Endodermal cell (in vitro differentiated cells): ENCODE data around the gene SERINC1. TPM values are rescaled to one million over a fixed set of nuclear protein-coding genes. Genes with fewer than 3 reads are reported as not detected.

ENCODE experiments used
- DNase-seq: peaks from one replicate; pipeline ENCODE4 v3.0.0-alpha.2; 2017
- H3K27ac ChIP-seq: 2 replicates; pipeline ENCODE4 v1.5.1; 2013; ENCODE audit warnings: mild to moderate bottlenecking, low read depth, low read length, moderate library complexity
- H3K27me3 ChIP-seq: 2 replicates; pipeline ENCODE4 v1.6.1; 2013; ENCODE audit warnings: mild to moderate bottlenecking, low read length, moderate library complexity; ENCODE audit not compliant: insufficient read depth, control insufficient read depth, poor library complexity, severe bottlenecking
- H3K36me3 ChIP-seq: 2 replicates; pipeline ENCODE4 v1.7.0; 2013; ENCODE audit warnings: mild to moderate bottlenecking, low read length, moderate library complexity; ENCODE audit not compliant: control insufficient read depth, insufficient read depth
- H3K4me1 ChIP-seq: one replicate; pipeline ENCODE4 v1.7.0; 2013; ENCODE audit warnings: low read length; ENCODE audit not compliant: control insufficient read depth, insufficient read depth
- H3K4me3 ChIP-seq: 2 replicates; pipeline ENCODE4 v1.5.1; 2013; ENCODE audit warnings: mild to moderate bottlenecking, low read length, moderate library complexity
- H3K9ac ChIP-seq: 2 replicates; pipeline ENCODE4 v1.6.1; 2013; ENCODE audit warnings: mild to moderate bottlenecking, low read length, moderate library complexity; ENCODE audit not compliant: poor library complexity, severe bottlenecking; ENCODE audit errors: extremely low read depth
- H3K9me3 ChIP-seq: 2 replicates; pipeline ENCODE4 v1.6.1; 2013; ENCODE audit warnings: mild to moderate bottlenecking, low read length, moderate library complexity; ENCODE audit not compliant: control insufficient read depth
- H3K27ac Mint-ChIP-seq: 2 replicates; pipeline ENCODE4 v1.8.0; 2020; ENCODE audit warnings: mixed read lengths
- H3K27me3 Mint-ChIP-seq: 2 replicates; pipeline ENCODE4 v1.8.0; 2021; ENCODE audit warnings: mild to moderate bottlenecking, mixed read lengths; ENCODE audit not compliant: insufficient read depth
- H3K36me3 Mint-ChIP-seq: 2 replicates; pipeline ENCODE4 v1.8.0; 2020; ENCODE audit warnings: low read depth, mixed read lengths
- H3K4me1 Mint-ChIP-seq: 2 replicates; pipeline ENCODE4 v1.8.0; 2020; ENCODE audit warnings: mixed read lengths
- H3K4me3 Mint-ChIP-seq: 2 replicates; pipeline ENCODE4 v1.8.0; 2020; ENCODE audit warnings: mild to moderate bottlenecking, moderate library complexity, mixed read lengths
- H3K9me3 Mint-ChIP-seq: 2 replicates; pipeline ENCODE4 v1.8.0; 2020; ENCODE audit warnings: mild to moderate bottlenecking, mixed read lengths
- WGBS, 2 experiments: methylation state at CpG; one replicate each; pipeline versions ENCODE4 v1.1.5 to v1.1.7; 2013; ENCODE audit warnings: missing lambda C conversion rate in 2 of 2, mixed read lengths in 1 of 2; ENCODE audit not compliant: insufficient coverage in 1 of 2, insufficient read length in 1 of 2; 5-methylcytosine and 5-hydroxymethylcytosine counted together
- total RNA-seq, 2 donors: library from RNA; stranded (reverse); fragmentation: NEBNext Ultra II Directional in 1 of 2; extraction: Animal tissue kit (Norgen Biotek cat#: 25700) in 1 of 2; gene quantifications; 2 replicates in 1 of 2; 3 replicates in 1 of 2; pipeline ENCODE4 v1.2.1, GENCODE V29; 2021
- TF ChIP-seq, protein P1 (sequence below): fragments of 200-600 bp; sonication (generic); conservative IDR thresholded peaks from 2 replicates; pipeline ENCODE4 v1.5.0; 2021; ENCODE audit warnings: antibody characterized with exemption, mild to moderate bottlenecking

SERINC1 gene
- total RNA-seq, 2 donors from 2014 or later: 77.4 to 79.1 TPM

DNA sequence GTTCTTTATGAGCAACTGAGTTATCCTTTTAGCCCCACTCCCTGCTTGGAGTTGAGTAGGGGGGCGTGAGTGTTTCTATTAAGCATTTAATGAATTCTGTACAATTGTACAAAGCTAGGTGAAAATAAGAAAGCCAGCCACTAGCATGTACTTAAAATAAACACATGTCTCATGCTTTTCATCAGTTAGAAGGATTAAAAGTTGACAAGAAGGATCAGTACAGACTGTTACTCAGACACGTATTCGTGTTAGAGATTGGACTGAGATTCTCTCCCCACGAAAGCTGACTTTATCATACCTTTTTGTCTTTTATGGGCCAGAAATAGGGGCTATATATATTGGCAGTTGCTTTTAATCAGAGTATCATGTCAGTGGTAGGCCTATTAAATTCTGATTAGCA lies 70.5 kb downstream of the SERINC1 start:
- Mint-ChIP-seq H3K36me3 (no peaks in the 10 kb centered on the region), H3K4me1 (peaks cover 16% of the 10 kb centered on the region), H3K9me3 (no peaks in the 10 kb centered on the region), H3K27ac (no peak overlapping the region), H3K4me3 (peak overlapping the region; percentile 82), H3K27me3 (peaks cover 24% of the 10 kb centered on the region)
- Histone ChIP-seq H3K9me3 (no peaks in the 10 kb centered on the region), H3K36me3 (no peaks in the 10 kb centered on the region), H3K27me3 (peaks cover 22% of the 10 kb centered on the region), H3K4me1 (no peaks in the 10 kb centered on the region), H3K4me3 (peak overlapping the region; percentile 91), H3K27ac (no peak overlapping the region), H3K9ac (no peak overlapping the region)
- TF ChIP-seq, protein P1, sequence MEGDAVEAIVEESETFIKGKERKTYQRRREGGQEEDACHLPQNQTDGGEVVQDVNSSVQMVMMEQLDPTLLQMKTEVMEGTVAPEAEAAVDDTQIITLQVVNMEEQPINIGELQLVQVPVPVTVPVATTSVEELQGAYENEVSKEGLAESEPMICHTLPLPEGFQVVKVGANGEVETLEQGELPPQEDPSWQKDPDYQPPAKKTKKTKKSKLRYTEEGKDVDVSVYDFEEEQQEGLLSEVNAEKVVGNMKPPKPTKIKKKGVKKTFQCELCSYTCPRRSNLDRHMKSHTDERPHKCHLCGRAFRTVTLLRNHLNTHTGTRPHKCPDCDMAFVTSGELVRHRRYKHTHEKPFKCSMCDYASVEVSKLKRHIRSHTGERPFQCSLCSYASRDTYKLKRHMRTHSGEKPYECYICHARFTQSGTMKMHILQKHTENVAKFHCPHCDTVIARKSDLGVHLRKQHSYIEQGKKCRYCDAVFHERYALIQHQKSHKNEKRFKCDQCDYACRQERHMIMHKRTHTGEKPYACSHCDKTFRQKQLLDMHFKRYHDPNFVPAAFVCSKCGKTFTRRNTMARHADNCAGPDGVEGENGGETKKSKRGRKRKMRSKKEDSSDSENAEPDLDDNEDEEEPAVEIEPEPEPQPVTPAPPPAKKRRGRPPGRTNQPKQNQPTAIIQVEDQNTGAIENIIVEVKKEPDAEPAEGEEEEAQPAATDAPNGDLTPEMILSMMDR: no peak
- WGBS, 2 experiments: 85 to 93% methylated on average over 2 to 4 of the region's 4 CpGs
- no peak for DNase-seq

DNA sequence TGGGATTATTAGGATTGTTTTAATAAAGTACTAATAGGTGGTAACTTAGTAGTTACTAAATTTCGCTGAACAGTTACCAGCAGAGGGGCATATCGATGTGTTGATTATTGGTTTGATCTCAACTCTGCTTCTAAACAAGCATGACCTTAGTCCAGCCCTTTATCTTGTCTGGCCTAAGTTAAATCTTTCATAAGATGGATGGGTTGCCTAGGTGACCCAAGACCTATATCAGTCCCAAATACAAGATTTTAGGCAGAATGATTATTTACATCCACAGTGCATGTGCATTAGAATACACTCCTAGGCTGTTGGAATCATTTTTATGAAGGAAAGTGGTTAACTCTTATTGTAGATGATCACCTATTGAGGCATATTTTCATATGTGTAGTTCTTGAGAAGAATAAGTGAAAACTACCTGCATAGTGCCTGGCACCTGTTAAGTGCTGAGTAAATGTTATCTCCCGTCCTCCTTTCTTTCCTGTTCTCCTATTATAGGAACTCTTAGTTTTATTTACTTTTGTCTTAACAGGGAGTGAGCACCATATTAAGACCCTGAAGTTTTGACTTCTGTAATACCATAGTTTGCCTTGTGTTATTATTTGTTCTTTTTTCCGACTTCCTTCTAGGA lies 71.0 kb downstream of the SERINC1 start:
- no peak overlapping the region for H3K27ac ChIP-seq
- no peaks in the 10 kb centered on the region for H3K9me3 Mint-ChIP-seq
- H3K4me3 Mint-ChIP-seq: peak overlapping the region; percentile 82

DNA sequence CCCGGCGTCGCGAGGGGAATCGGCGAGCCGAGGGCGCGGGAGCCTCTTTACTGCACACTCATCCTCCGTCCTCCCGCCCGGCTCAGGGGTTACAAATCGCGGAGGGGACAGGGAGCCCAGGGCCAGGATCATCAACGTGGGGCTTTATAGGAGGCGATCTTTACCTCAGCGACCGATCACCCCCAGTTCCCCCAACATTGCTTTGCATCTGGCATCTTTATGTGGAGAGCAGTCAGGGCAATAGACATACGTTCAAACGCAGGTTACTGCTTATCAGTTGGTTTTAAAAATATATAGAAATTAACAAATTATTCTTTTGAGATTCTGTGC lies 71.5 kb downstream of the SERINC1 start:
- no peak for DNase-seq
- H3K27me3 ChIP-seq: peaks cover 32% of the 10 kb centered on the region
- no peaks in the 10 kb centered on the region for H3K9me3 Mint-ChIP-seq
- H3K27ac Mint-ChIP-seq: peak overlapping the region; percentile 89
- TF ChIP-seq, protein P1: no peak
- peak overlapping the region; percentile 82 for H3K4me3 Mint-ChIP-seq
- H3K36me3 ChIP-seq: no peaks in the 10 kb centered on the region
- H3K27ac ChIP-seq: peak overlapping the region; percentile 85
- H3K9me3 ChIP-seq: no peaks in the 10 kb centered on the region
- peak overlapping the region; percentile 89 for H3K9ac ChIP-seq
- H3K4me3 ChIP-seq: peak overlapping the region; percentile 91
- peaks cover 14% of the 10 kb centered on the region for H3K4me1 Mint-ChIP-seq
- 1% methylated on average over 20 of the region's 20 CpGs; no CpG with 5 or more reads in 1 of the 2 experiments for WGBS, 2 experiments
- no peaks in the 10 kb centered on the region for H3K36me3 Mint-ChIP-seq
- no peaks in the 10 kb centered on the region for H3K4me1 ChIP-seq
- peaks cover 32% of the 10 kb centered on the region for H3K27me3 Mint-ChIP-seq

More for the DNA sequence above, 71.0 kb downstream of the SERINC1 start:
- no peaks in the 10 kb centered on the region for H3K4me1 ChIP-seq
- peaks cover 29% of the 10 kb centered on the region for H3K27me3 Mint-ChIP-seq
- no peaks in the 10 kb centered on the region for H3K36me3 Mint-ChIP-seq
- peaks cover 27% of the 10 kb centered on the region for H3K27me3 ChIP-seq
- H3K4me3 ChIP-seq: peak overlapping the region; percentile 91
- H3K4me1 Mint-ChIP-seq: peaks cover 14% of the 10 kb centered on the region
- H3K9ac ChIP-seq: peak overlapping the region; percentile 89
- no peaks in the 10 kb centered on the region for H3K36me3 ChIP-seq
- DNase-seq: no peak
- 70 to 89% methylated on average over 1 to 4 of the region's 4 CpGs for whole genome bisulfite sequencing, 2 experiments
- TF ChIP-seq, protein P1: no peak
- no peak overlapping the region for H3K27ac Mint-ChIP-seq
- H3K9me3 ChIP-seq: no peaks in the 10 kb centered on the region
